ENCODE data around the gene ITPRIPL2.

GRCh38 chr16:19127674-19128131 lies 13.9 kb downstream of the ITPRIPL2 start:
- no peak for TF ChIP-seq POLR2A (IDR thresholded peaks at IDR 0.05)
- no peak for TF ChIP-seq CTCF (IDR thresholded peaks at IDR 0.05)

All from testis (tissue), 2 donors.